HG03135 (cell line): ENCODE measurements around the gene KIF22.
"Not testable (repeated sequence)": the region's sequence is repeated elsewhere in the genome, so short reads cannot be mapped to it uniquely, and the experiment has no call there.

Source experiments
- ATAC-seq: cut with Tn5 transposase; IDR thresholded peaks from one replicate; pipeline ENCODE4 v1.9.1; 2021; ENCODE audit warnings: mild to moderate bottlenecking, moderate library complexity; ENCODE audit not compliant: unreplicated experiment

The KIF22 gene

GRCh38 chr16:29812754-29813643 is 22.4 kb downstream of the KIF22 start:
- no peak for ATAC-seq

GRCh38 chr16:29813644-29814562 is 23.4 kb downstream of the KIF22 start:
- ATAC-seq, result no peak

- no peak for ATAC-seq
Observed at GRCh38 chr16:29814592-29814991, 24.0 kb downstream of the KIF22 start.

GRCh38 chr16:29815032-29815721 is 24.6 kb downstream of the KIF22 start:
- no peak for ATAC-seq

GRCh38 chr16:29815793-29816693 is 25.5 kb downstream of the KIF22 start, which contains the start of gene PAGR1:
PAGR1 (plus strand) TSS chr16:29816152; CDS start chr16:29816526, 374 bp downstream.
- peak; percentile 56 for ATAC-seq

- ATAC-seq, result peak; percentile 10
Observed at GRCh38 chr16:29816694-29817441, 26.3 kb downstream of the KIF22 start.

- ATAC-seq, result no peak
Observed at GRCh38 chr16:29818082-29818481, 27.5 kb downstream of the KIF22 start.

- ATAC-seq, result no peak
Observed at GRCh38 chr16:29819506-29819905, 29.0 kb downstream of the KIF22 start.

GRCh38 chr16:29820271-29820701 is 29.7 kb downstream of the KIF22 start, which contains the start of gene MVP:
MVP (plus strand) TSS chr16:29820462; CDS start chr16:29830550, 10,088 bp downstream.
- ATAC-seq, result no peak

- peak; percentile 33 for ATAC-seq
Observed at GRCh38 chr16:29820730-29821642, 30.4 kb downstream of the KIF22 start.

- ATAC-seq, result no peak
Observed at GRCh38 chr16:29821643-29822115, 31.1 kb downstream of the KIF22 start.

GRCh38 chr16:29824589-29825144 is 34.1 kb downstream of the KIF22 start:
- no peak for ATAC-seq

GRCh38 chr16:29825145-29826044 is 34.8 kb downstream of the KIF22 start:
- ATAC-seq, result no peak

GRCh38 chr16:29826342-29826695 is 35.8 kb downstream of the KIF22 start:
- ATAC-seq, result no peak

GRCh38 chr16:29830774-29831173 is 40.2 kb downstream of the KIF22 start:
- no peak for ATAC-seq

- ATAC-seq, result no peak
Observed at GRCh38 chr16:29831490-29831889, 40.9 kb downstream of the KIF22 start.

GRCh38 chr16:29833219-29833618 is 42.7 kb downstream of the KIF22 start:
- not testable (repeated sequence) for ATAC-seq
